NAMALWA (cell line): Measurements from ENCODE around the gene ARL6IP4.
A peak's percentile ranks its signal among the peaks of the same experiment; 100 is the strongest.

Source experiments
- DNase-seq: peaks from one replicate; pipeline ENCODE4 v3.0.0-alpha.2; 2015; ENCODE audit warnings: low spot score

The ARL6IP4 gene

GRCh38 chr12:122958198-122958888, 22.1 kb upstream of the ARL6IP4 start:
- no peak for DNase-seq

- DNase-seq = no peak
These were observed 20.8 kb upstream of the ARL6IP4 start for GRCh38 chr12:122959566-122960192.

- DNase-seq = no peak
These were observed 20.3 kb upstream of the ARL6IP4 start for GRCh38 chr12:122960193-122960569.

GRCh38 chr12:122961531-122962329, 18.8 kb upstream of the ARL6IP4 start:
- DNase-seq = no peak

- DNase-seq = no peak
These were observed 16.6 kb upstream of the ARL6IP4 start for GRCh38 chr12:122963941-122964265.

- DNase-seq = no peak
These were observed 15.8 kb upstream of the ARL6IP4 start for GRCh38 chr12:122964439-122965257.

GRCh38 chr12:122965321-122965751, 15.1 kb upstream of the ARL6IP4 start:
- DNase-seq = no peak

- peak; percentile 93 for DNase-seq
These were observed 14.4 kb upstream of the ARL6IP4 start, which contains the start of gene ABCB9 for GRCh38 chr12:122965851-122966742. Gene ABCB9, minus strand, starts transcription at chr12:122966463. Its CDS starts 6,228 bp downstream, at chr12:122960235.

- DNase-seq = no peak
These were observed 13.5 kb upstream of the ARL6IP4 start for GRCh38 chr12:122966743-122967550.

GRCh38 chr12:122968104-122968503, 12.4 kb upstream of the ARL6IP4 start:
- no peak for DNase-seq

GRCh38 chr12:122969676-122970075, 10.8 kb upstream of the ARL6IP4 start:
- no peak for DNase-seq

GRCh38 chr12:122974274-122974891, 6.1 kb upstream of the ARL6IP4 start:
- peak; percentile 99 for DNase-seq

- peak; percentile 95 for DNase-seq
These were observed 5.3 kb upstream of the ARL6IP4 start, which contains the start of gene OGFOD2 for GRCh38 chr12:122974892-122975789. Gene OGFOD2, plus strand, starts transcription at chr12:122975244. Its CDS starts 8 bp downstream, at chr12:122975252.

- DNase-seq = peak; percentile 46
These were observed 4.5 kb upstream of the ARL6IP4 start for GRCh38 chr12:122975790-122976647.

- DNase-seq = no peak
These were observed 3.9 kb upstream of the ARL6IP4 start for GRCh38 chr12:122976648-122976975.

- no peak for DNase-seq
These were observed 3.3 kb upstream of the ARL6IP4 start for GRCh38 chr12:122977153-122977552.

GRCh38 chr12:122977655-122978392, 2.7 kb upstream of the ARL6IP4 start:
- no peak for DNase-seq
